Mesenchymal stem cell (in vitro differentiated cells and primary cell): ENCODE results near the gene HMG20A.
A peak's percentile ranks its signal among the peaks of the same experiment; 100 is the strongest.

Source experiments
- DNase-seq: peaks from one replicate; pipeline ENCODE4 v3.0.0-alpha.2; 2013
- H2AFZ ChIP-seq: one replicate; pipeline ENCODE4 v1.6.1; 2013; ENCODE audit warnings: low read depth, mild to moderate bottlenecking, control low read depth, inconsistent platforms, low read length, moderate library complexity
- H2AK5ac ChIP-seq: 2 replicates; pipeline ENCODE4 v1.6.1; 2013; ENCODE audit warnings: low read length, moderate library complexity, mild to moderate bottlenecking, inconsistent platforms; ENCODE audit not compliant: severe bottlenecking
- H2BK120ac ChIP-seq: one replicate; pipeline ENCODE4 v1.6.1; 2013; ENCODE audit warnings: low read depth, mild to moderate bottlenecking, inconsistent platforms, low read length, moderate library complexity
- H2BK12ac ChIP-seq, 2 experiments: one replicate each; pipeline ENCODE4 v1.6.1; 2013; ENCODE audit warnings: inconsistent platforms in 2 of 2, low read length in 2 of 2, mild to moderate bottlenecking in 2 of 2, moderate library complexity in 2 of 2, control low read depth in 1 of 2
- H2BK15ac ChIP-seq: one replicate; pipeline ENCODE4 v1.6.1; 2013; ENCODE audit warnings: mild to moderate bottlenecking, low read depth, inconsistent platforms; ENCODE audit not compliant: poor library complexity, severe bottlenecking
- H2BK5ac ChIP-seq: 2 replicates; pipeline ENCODE4 v1.6.1; 2013; ENCODE audit warnings: low read depth, mild to moderate bottlenecking, low read length, control low read depth, inconsistent platforms; ENCODE audit not compliant: poor library complexity, severe bottlenecking
- H3K14ac ChIP-seq, 2 experiments: one replicate each; pipeline ENCODE4 v1.6.1; 2013; ENCODE audit warnings: inconsistent platforms in 2 of 2, low read length in 2 of 2, control low read depth in 1 of 2, mild to moderate bottlenecking in 1 of 2, moderate library complexity in 1 of 2
- H3K18ac ChIP-seq, 2 experiments: one replicate each; pipeline ENCODE4 v1.6.1; 2013; ENCODE audit warnings: inconsistent platforms in 2 of 2, low read length in 2 of 2, control low read depth in 1 of 2, low read depth in 1 of 2, mild to moderate bottlenecking in 1 of 2
- H3K23ac ChIP-seq, 2 experiments: one replicate each; pipeline ENCODE4 v1.6.1; 2013; ENCODE audit warnings: inconsistent platforms in 2 of 2, low read length in 2 of 2, mild to moderate bottlenecking in 2 of 2, moderate library complexity in 2 of 2, control low read depth in 1 of 2
- H3K27ac ChIP-seq: 2 replicates; pipeline ENCODE4 v1.5.1; 2013; ENCODE audit warnings: mild to moderate bottlenecking, moderate library complexity, low read length, control low read depth, inconsistent platforms; ENCODE audit not compliant: poor library complexity, severe bottlenecking
- H3K27me3 ChIP-seq, 2 experiments: 2 replicates each; pipeline versions ENCODE4 v1.6.1 to v1.7.0; 2013; ENCODE audit warnings: low read length in 2 of 2, mild to moderate bottlenecking in 2 of 2, moderate library complexity in 2 of 2, control low read depth in 1 of 2, inconsistent platforms in 1 of 2; ENCODE audit not compliant: control insufficient read depth in 1 of 2, insufficient read depth in 1 of 2
- H3K36me3 ChIP-seq, 2 experiments: 2 replicates each; pipeline versions ENCODE4 v1.6.1 to v1.7.0; 2013; ENCODE audit warnings: low read length in 2 of 2, control low read depth in 1 of 2, inconsistent platforms in 1 of 2, low read depth in 1 of 2, mild to moderate bottlenecking in 1 of 2; ENCODE audit not compliant: insufficient read depth in 2 of 2, control insufficient read depth in 1 of 2
- H3K4ac ChIP-seq, 2 experiments: one replicate each; pipeline ENCODE4 v1.6.1; 2013; ENCODE audit warnings: inconsistent platforms in 2 of 2, low read length in 2 of 2, mild to moderate bottlenecking in 2 of 2, moderate library complexity in 2 of 2, control low read depth in 1 of 2, low read depth in 1 of 2
- H3K4me1 ChIP-seq: 2 replicates; pipeline ENCODE4 v1.6.1; 2013; ENCODE audit warnings: low read depth, low read length, control low read depth; ENCODE audit not compliant: control insufficient read depth, insufficient read depth
- H3K4me2 ChIP-seq: 2 replicates; pipeline ENCODE4 v1.6.1; 2013; ENCODE audit warnings: low read length, mild to moderate bottlenecking, inconsistent platforms; ENCODE audit not compliant: poor library complexity, severe bottlenecking
- H3K4me3 ChIP-seq, 2 experiments: 2 replicates each; pipeline versions ENCODE4 v1.5.1 to v1.7.0; 2013; ENCODE audit warnings: low read length in 2 of 2, mild to moderate bottlenecking in 2 of 2, control low read depth in 1 of 2, low read depth in 1 of 2; ENCODE audit not compliant: insufficient read depth in 1 of 2
- H3K79me1 ChIP-seq: replicated peaks from 2 replicates; pipeline ENCODE4 v1.6.1; 2013; ENCODE audit warnings: mild to moderate bottlenecking, control low read depth, low read length, inconsistent platforms; ENCODE audit not compliant: poor library complexity, severe bottlenecking
- H3K9ac ChIP-seq: 2 replicates; pipeline ENCODE4 v1.7.0; 2013; ENCODE audit warnings: mild to moderate bottlenecking, low read length, moderate library complexity
- H3K9me3 ChIP-seq: 2 replicates; pipeline ENCODE4 v1.7.0; 2013; ENCODE audit warnings: mild to moderate bottlenecking, low read length; ENCODE audit not compliant: control insufficient read depth
- H4K8ac ChIP-seq: one replicate; pipeline ENCODE4 v1.6.1; 2013; ENCODE audit warnings: inconsistent platforms, mild to moderate bottlenecking, low read length, moderate library complexity
- H4K91ac ChIP-seq: one replicate; pipeline ENCODE4 v1.6.1; 2013; ENCODE audit warnings: mild to moderate bottlenecking, low read length, inconsistent platforms
- WGBS: methylation state at CpG from one replicate; pipeline ENCODE4 v1.1.7; 2013; ENCODE audit warnings: mixed read lengths; 5-methylcytosine and 5-hydroxymethylcytosine counted together

HMG20A gene

GRCh38 chr15:77476995-77477394, 56.3 kb downstream of the HMG20A start:
- H3K36me3 ChIP-seq: peaks cover 8 to 63% of the 10 kb centered on the region in 2 experiments
- H3K27me3 ChIP-seq: no peaks in the 10 kb centered on the region
- H3K18ac ChIP-seq: no peak overlapping the region
- no peak overlapping the region for H2AK5ac ChIP-seq
- H3K4me1 ChIP-seq: peaks cover 4% of the 10 kb centered on the region
- H2BK12ac ChIP-seq: no peak overlapping the region
- no peak overlapping the region for H3K4me2 ChIP-seq
- no CpG with 5 or more reads among the region's 1 CpG for WGBS
- H3K9ac ChIP-seq: no peak overlapping the region
- H3K79me1 ChIP-seq: peaks cover 11% of the 10 kb centered on the region
- H3K4ac ChIP-seq: no peak overlapping the region
- H2BK5ac ChIP-seq: no peak overlapping the region
- H2AFZ ChIP-seq: no peak overlapping the region
- H4K8ac ChIP-seq: no peak overlapping the region
- H3K14ac ChIP-seq: no peak overlapping the region
- no peak for DNase-seq
- no peak overlapping the region for H2BK120ac ChIP-seq
- H2BK15ac ChIP-seq: no peak overlapping the region
- no peak overlapping the region for H3K4me3 ChIP-seq
- no peak overlapping the region for H4K91ac ChIP-seq
- H3K27ac ChIP-seq: no peak overlapping the region
- no peak overlapping the region for H3K23ac ChIP-seq
- H3K9me3 ChIP-seq: no peaks in the 10 kb centered on the region

- Histone ChIP-seq H3K27ac (no peak overlapping the region), H3K36me3 (peaks cover 8 to 56% of the 10 kb centered on the region in 2 experiments), H4K91ac (no peak overlapping the region), H4K8ac (no peak overlapping the region), H3K18ac (no peak overlapping the region), H3K79me1 (peaks cover 7% of the 10 kb centered on the region), H3K9ac (no peak overlapping the region), H3K14ac (no peak overlapping the region), H3K4ac (no peak overlapping the region), H3K27me3 (no peaks in the 10 kb centered on the region), H2BK120ac (no peak overlapping the region), H2BK5ac (no peak overlapping the region), H3K4me2 (no peak overlapping the region), H2AK5ac (no peak overlapping the region), H2AFZ (no peak overlapping the region), H3K4me1 (peaks cover 4% of the 10 kb centered on the region), H3K9me3 (no peaks in the 10 kb centered on the region), H3K23ac (no peak overlapping the region), H2BK15ac (no peak overlapping the region), H3K4me3 (no peak overlapping the region), H2BK12ac (no peak overlapping the region)
- WGBS: 96% methylated on average over 8 of the region's 8 CpGs
- DNase-seq: no peak
Measured at GRCh38 chr15:77478051-77478450, 57.4 kb downstream of the HMG20A start.

- WGBS: no CpG with 5 or more reads among the region's 3 CpGs
- Histone ChIP-seq H3K4me2 (no peak overlapping the region), H3K14ac (no peak overlapping the region), H3K36me3 (peaks cover 11 to 56% of the 10 kb centered on the region in 2 experiments), H3K18ac (no peak overlapping the region), H2AFZ (no peak overlapping the region), H3K4me3 (no peak overlapping the region), H2BK12ac (no peak overlapping the region), H3K9ac (no peak overlapping the region), H3K79me1 (peaks cover 7% of the 10 kb centered on the region), H3K4me1 (peaks cover 7% of the 10 kb centered on the region), H2AK5ac (no peak overlapping the region), H3K27ac (no peak overlapping the region), H2BK5ac (no peak overlapping the region), H2BK120ac (no peak overlapping the region), H3K4ac (no peak overlapping the region), H3K27me3 (no peaks in the 10 kb centered on the region), H4K8ac (no peak overlapping the region), H3K9me3 (no peaks in the 10 kb centered on the region), H3K23ac (no peak overlapping the region), H4K91ac (no peak overlapping the region), H2BK15ac (no peak overlapping the region)
- DNase-seq: no peak
Measured at GRCh38 chr15:77479015-77479414, 58.3 kb downstream of the HMG20A start.

- Histone ChIP-seq H3K4me1 (peaks cover 8% of the 10 kb centered on the region), H3K18ac (peak overlapping the region in 1 of 2 experiments; percentile 7), H3K4ac (no peak overlapping the region), H2BK5ac (no peak overlapping the region), H4K8ac (no peak overlapping the region), H3K4me3 (no peak overlapping the region), H2AK5ac (peak overlapping the region; percentile 14), H2BK15ac (no peak overlapping the region), H3K79me1 (peaks cover 6% of the 10 kb centered on the region), H3K36me3 (peaks cover 14 to 59% of the 10 kb centered on the region in 2 experiments), H3K4me2 (no peak overlapping the region), H3K9ac (no peak overlapping the region), H3K9me3 (no peaks in the 10 kb centered on the region), H3K27ac (no peak overlapping the region), H3K14ac (no peak overlapping the region), H3K27me3 (no peaks in the 10 kb centered on the region), H2AFZ (no peak overlapping the region), H2BK12ac (no peak overlapping the region), H3K23ac (no peak overlapping the region), H4K91ac (no peak overlapping the region), H2BK120ac (no peak overlapping the region)
- no peak for DNase-seq
- 100% methylated on average over 1 of the region's 2 CpGs for WGBS
Measured at GRCh38 chr15:77480859-77481633, 60.4 kb downstream of the HMG20A start.
